K562 (cell line): Measurements from ENCODE around the gene H3-3A. TPM values are rescaled to one million over a fixed set of nuclear protein-coding genes. Genes with fewer than 3 reads are reported as not detected.

Experiments used
- ATAC-seq: fragments of 200-7000 bp; cut with Tn5 transposase; 3 replicates; pipeline ENCODE4 v1.9.1; 2020; ENCODE audit warnings: moderate library complexity
- BruUV-seq: library from RNA; stranded (reverse); fragments of 400-500 nt; replicated peaks from 2 replicates; lab custom pipeline; 2021; lab: Mats Ljungman, UMichigan
- CTCF ChIA-PET: fragments of 300-600 bp; formaldehyde crosslinking; extraction: SDS; loops from one replicate; lab custom pipeline; 2021; ENCODE audit warnings: low intra/inter-chr PET ratio; lab: Yijun Ruan, JAX
- POLR2A ChIA-PET: fragments of 300-600, 350-650 bp; sonication (Branson Sonifier 250); formaldehyde crosslinking; extraction: SDS; loops from one replicate; lab custom pipeline; 2021; ENCODE audit warnings: antibody characterized with exemption, inconsistent platforms; lab: Yijun Ruan, JAX
- DNase-seq, 4 experiments: peaks; one replicate each; pipeline versions ENCODE4 v3.0.0 to v3.0.0-alpha.2; 2011 to 2018; ENCODE audit warnings: low spot score in 3 of 4, mixed read lengths in 3 of 4; ENCODE audit errors: extremely low read depth in 1 of 4
- FAIRE-seq: peaks from 2 replicates; lab custom pipeline; 2011; peaks lifted over from hg19 to GRCh38; lab: Jason Lieb, UNC
- H2AFZ ChIP-seq: 2 replicates; pipeline ENCODE4 v1.6.0; 2011; ENCODE audit warnings: low read depth, low read length, control low read depth, inconsistent platforms
- H3K27ac ChIP-seq: fragments of 200-600 bp; 3 replicates; pipeline ENCODE4 v1.8.0; 2011; ENCODE audit warnings: low read depth, mild to moderate bottlenecking, control low read depth, inconsistent platforms, low read length, moderate library complexity, mixed read lengths; ENCODE audit errors: extremely low read depth
- H3K27me3 ChIP-seq, 2 experiments: fragments of 300-600 bp in 1 of 2; 2 replicates in 1 of 2; 3 replicates in 1 of 2; pipeline versions ENCODE4 v1.6.0 to v1.8.0; 2011; ENCODE audit warnings: inconsistent platforms in 2 of 2, low read length in 2 of 2, mild to moderate bottlenecking in 1 of 2, mixed read lengths in 1 of 2, moderate library complexity in 1 of 2; ENCODE audit not compliant: control insufficient read depth in 2 of 2, insufficient read depth in 2 of 2
- H3K36me3 ChIP-seq: fragments of 300-600 bp; 3 replicates; pipeline ENCODE4 v1.8.0; 2011; ENCODE audit warnings: mild to moderate bottlenecking, low read length, inconsistent platforms; ENCODE audit not compliant: control insufficient read depth, insufficient read depth
- H3K4me1 ChIP-seq, 2 experiments: fragments of 200-600 bp in 1 of 2; replicated peaks in 1 of 2; 2 replicates in 1 of 2; 3 replicates in 1 of 2; pipeline versions ENCODE4 v1.5.1 to v1.8.0; 2011; ENCODE audit warnings: inconsistent platforms in 2 of 2, low read length in 2 of 2, mild to moderate bottlenecking in 1 of 2, mixed read lengths in 1 of 2, moderate library complexity in 1 of 2; ENCODE audit not compliant: control insufficient read depth in 2 of 2, insufficient read depth in 2 of 2
- H3K4me2 ChIP-seq: 2 replicates; pipeline ENCODE4 v1.6.1; 2011; ENCODE audit warnings: low read length, control low read depth, inconsistent platforms, mixed read lengths; ENCODE audit not compliant: insufficient read depth
- H3K4me3 ChIP-seq: fragments of 200-600 bp; sonication (generic), shearing (Covaris generic); 2 replicates; pipeline ENCODE4 v1.5.1; 2016; ENCODE audit warnings: control low read depth, inconsistent platforms
- H3K79me2 ChIP-seq: fragments of 200-600 bp; 3 replicates; pipeline ENCODE4 v1.8.0; 2011; ENCODE audit warnings: low read length, inconsistent platforms; ENCODE audit not compliant: control insufficient read depth, insufficient read depth
- H3K9ac ChIP-seq, 2 experiments: 2 replicates each; pipeline versions ENCODE4 v1.6.0 to v1.6.1; 2011; ENCODE audit warnings: low read depth in 2 of 2, low read length in 2 of 2, control low read depth in 1 of 2, inconsistent platforms in 1 of 2, mild to moderate bottlenecking in 1 of 2, mixed read lengths in 1 of 2; ENCODE audit not compliant: insufficient read depth in 1 of 2
- H3K9me1 ChIP-seq: one replicate; pipeline ENCODE4 v1.6.0; 2011; ENCODE audit warnings: inconsistent platforms, mild to moderate bottlenecking, low read length, moderate library complexity; ENCODE audit not compliant: control insufficient read depth, insufficient read depth
- H3K9me3 ChIP-seq: replicated peaks from 2 replicates; pipeline ENCODE4 v1.5.1; 2011; ENCODE audit warnings: low read depth, low read length, inconsistent platforms; ENCODE audit not compliant: control insufficient read depth, insufficient read depth
- H4K20me1 ChIP-seq: replicated peaks from 2 replicates; pipeline ENCODE4 v1.6.1; 2011; ENCODE audit warnings: low read length, inconsistent platforms, mixed read lengths; ENCODE audit not compliant: control insufficient read depth, insufficient read depth
- ARID1B ChIP-seq: fragments of 450-650 bp; IDR thresholded peaks from 2 replicates; pipeline ENCODE4 v1.6.1; 2016; ENCODE audit warnings: antibody characterized with exemption, mild to moderate bottlenecking, inconsistent platforms
- COPS2 ChIP-seq: fragments of 450-650 bp; conservative IDR thresholded peaks from 2 replicates; pipeline ENCODE4 v1.6.1; 2016; ENCODE audit warnings: mild to moderate bottlenecking, moderate library complexity
- CSDE1 ChIP-seq, 2 experiments: fragments of 450-650 bp; IDR thresholded peaks; 2 replicates each; pipeline ENCODE4 v1.6.1; 2016; ENCODE audit warnings: mild to moderate bottlenecking in 1 of 2
- DNMT1 ChIP-seq: fragments of 450-650 bp; IDR thresholded peaks from 2 replicates; pipeline ENCODE4 v1.6.1; 2016; ENCODE audit warnings: antibody characterized with exemption, mild to moderate bottlenecking
- ESRRA ChIP-seq: fragments of 450-650 bp; IDR thresholded peaks from 2 replicates; pipeline ENCODE4 v1.6.1; 2014; ENCODE audit warnings: low read depth, mild to moderate bottlenecking, moderate library complexity, borderline replicate concordance
- FOXA3 ChIP-seq, 2 experiments: fragments of 450-650 bp in 1 of 2; sonication (generic) in 1 of 2; formaldehyde crosslinking; IDR thresholded peaks in 1 of 2; conservative IDR thresholded peaks in 1 of 2; 2 replicates each; pipeline versions ENCODE4 v1.4.0 to v1.8.0; 2020 to 2022; ENCODE audit warnings: mild to moderate bottlenecking in 2 of 2, missing genetic modification reagents in 1 of 2
- GTF2A2 ChIP-seq: IDR thresholded peaks from 2 replicates; pipeline ENCODE4 v1.6.1; 2016; ENCODE audit warnings: mild to moderate bottlenecking, missing genetic modification characterization, missing compliant biosample characterization
- MLLT1 ChIP-seq, 2 experiments: fragments of 450-650 bp; IDR thresholded peaks; 2 replicates each; pipeline ENCODE4 v1.6.1; 2016
- NFE2L1 ChIP-seq: fragments of 450-650 bp; IDR thresholded peaks from 2 replicates; pipeline ENCODE4 v1.6.1; 2016; ENCODE audit warnings: missing genetic modification characterization, low read depth, mild to moderate bottlenecking, missing compliant biosample characterization, moderate library complexity, borderline replicate concordance
- NR4A1 ChIP-seq, 2 experiments: fragments of 250-450 bp in 1 of 2; fragments of 450-650 bp in 1 of 2; sonication (Bioruptor Pico) in 1 of 2; IDR thresholded peaks; 2 replicates each; pipeline versions ENCODE4 v1.4.0 to v1.6.1; 2016 to 2020; ENCODE audit warnings: mild to moderate bottlenecking in 2 of 2, missing compliant biosample characterization in 1 of 2, missing genetic modification characterization in 1 of 2, moderate library complexity in 1 of 2
- TAF7 ChIP-seq: fragments of 450-650 bp; IDR thresholded peaks from 2 replicates; pipeline ENCODE4 v1.6.1; 2016; ENCODE audit warnings: missing genetic modification characterization, missing compliant biosample characterization
- ZNF41 ChIP-seq: fragments of 250-450 bp; sonication (Bioruptor Pico); conservative IDR thresholded peaks from 2 replicates; pipeline ENCODE4 v1.4.0; 2020; ENCODE audit warnings: mild to moderate bottlenecking
- WGBS: fragments of 100-300 bp; shearing (Covaris generic); methylation state at CpG from one replicate; pipeline ENCODE4 v1.1.6; 2016; ENCODE audit warnings: low coverage, mixed read lengths; ENCODE audit not compliant: insufficient coverage; ENCODE audit errors: missing lambda C conversion rate; 5-methylcytosine and 5-hydroxymethylcytosine counted together
- in situ Hi-C: fragments of 300-500 bp; cut with MboI; formaldehyde crosslinking; loops from 4 replicates; pipeline ENCODE4 v1.15.0; 2018; ENCODE audit warnings: inconsistent platforms, mixed read lengths
- intact Hi-C: fragments of 100-400 bp; cut with micrococcal nuclease; formaldehyde crosslinking; loops from 2 replicates; pipeline ENCODE4 v1.14.2; 2022
- polyA plus RNA-seq, 8 experiments: library from polyadenylated mRNA; depleted of rRNA in 4 of 8; stranded (reverse) in 5 of 8; unstranded in 3 of 8; fragments of >200 nt; fragmentation: Nextera tagmentation in 2 of 8; fragmentation: Illumina TruSeq in 1 of 8; extraction: Ambion mirVana in 2 of 8; extraction: Trizol in 1 of 8; gene quantifications; 2 replicates each; pipeline versions ENCODE4 v1.2.1 to v1.2.3, GENCODE V29; 2011 to 2014; ENCODE audit warnings: inconsistent platforms in 1 of 8, missing spikeins in 1 of 8
- total RNA-seq, 7 experiments: library from RNA; depleted of rRNA in 6 of 7; stranded (reverse); fragments of >200 nt in 6 of 7; fragmentation: Illumina TruSeq in 2 of 7; extraction: Trizol in 2 of 7; gene quantifications; 2 replicates each; pipeline versions ENCODE4 v1.2.1 to v1.2.3, GENCODE V29; 2011 to 2021; ENCODE audit warnings: low replicate concordance in 1 of 7
- TF ChIP-seq, protein P1 (sequence below): fragments of 250-450 bp; sonication (Bioruptor Pico); IDR thresholded peaks from 2 replicates; pipeline ENCODE4 v1.4.0; 2020; ENCODE audit warnings: mild to moderate bottlenecking

H3-3A gene
- total and polyA plus RNA-seq, 9 of the 15 experiments (the other 6 are each of a cell fraction or from before 2014, with no cell fraction given) = 426 to 1,083 (median 591) TPM

DNA sequence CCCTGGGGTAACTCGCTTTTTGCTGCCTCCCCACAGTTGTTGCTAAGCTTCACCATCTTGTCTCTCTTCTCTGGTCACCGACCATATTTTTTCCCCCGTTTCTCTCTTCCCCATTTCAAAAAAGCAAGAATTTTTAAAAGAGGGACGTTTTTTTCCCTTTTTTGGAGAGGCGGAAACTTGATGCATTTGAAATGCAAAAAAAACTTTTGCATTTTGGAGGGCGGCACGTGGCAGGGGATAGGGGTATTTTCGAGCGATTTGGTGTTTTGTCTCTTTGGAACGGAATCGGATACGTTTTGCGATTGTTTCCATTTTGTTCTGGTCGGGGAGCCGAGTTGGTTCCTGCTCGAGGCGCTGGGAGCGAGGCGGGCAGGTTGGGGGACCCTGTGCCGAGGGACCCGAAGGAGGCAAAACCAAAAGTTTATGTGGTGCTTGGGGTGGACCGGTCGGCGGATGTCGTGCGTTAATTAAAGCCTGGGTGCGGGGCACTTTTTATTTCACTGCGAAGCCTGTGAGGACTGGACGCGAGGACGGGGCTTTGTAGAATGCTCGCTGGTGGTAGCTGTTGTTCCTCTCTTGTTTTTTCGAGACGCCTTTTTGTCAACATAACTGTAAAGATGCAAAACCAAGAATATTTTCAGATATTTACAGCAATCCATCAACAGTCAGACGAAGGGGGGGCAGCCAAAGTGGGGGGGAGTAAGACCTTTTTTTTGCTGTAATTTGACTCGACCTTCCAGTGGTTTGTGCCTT is 884 bp downstream of the H3-3A start (continued):
- TF ChIP-seq MLLT1 (IDR thresholded peaks at IDR 0.05) = peak; percentile 46 to 58; a peak in 2 of 4 replicates

DNA sequence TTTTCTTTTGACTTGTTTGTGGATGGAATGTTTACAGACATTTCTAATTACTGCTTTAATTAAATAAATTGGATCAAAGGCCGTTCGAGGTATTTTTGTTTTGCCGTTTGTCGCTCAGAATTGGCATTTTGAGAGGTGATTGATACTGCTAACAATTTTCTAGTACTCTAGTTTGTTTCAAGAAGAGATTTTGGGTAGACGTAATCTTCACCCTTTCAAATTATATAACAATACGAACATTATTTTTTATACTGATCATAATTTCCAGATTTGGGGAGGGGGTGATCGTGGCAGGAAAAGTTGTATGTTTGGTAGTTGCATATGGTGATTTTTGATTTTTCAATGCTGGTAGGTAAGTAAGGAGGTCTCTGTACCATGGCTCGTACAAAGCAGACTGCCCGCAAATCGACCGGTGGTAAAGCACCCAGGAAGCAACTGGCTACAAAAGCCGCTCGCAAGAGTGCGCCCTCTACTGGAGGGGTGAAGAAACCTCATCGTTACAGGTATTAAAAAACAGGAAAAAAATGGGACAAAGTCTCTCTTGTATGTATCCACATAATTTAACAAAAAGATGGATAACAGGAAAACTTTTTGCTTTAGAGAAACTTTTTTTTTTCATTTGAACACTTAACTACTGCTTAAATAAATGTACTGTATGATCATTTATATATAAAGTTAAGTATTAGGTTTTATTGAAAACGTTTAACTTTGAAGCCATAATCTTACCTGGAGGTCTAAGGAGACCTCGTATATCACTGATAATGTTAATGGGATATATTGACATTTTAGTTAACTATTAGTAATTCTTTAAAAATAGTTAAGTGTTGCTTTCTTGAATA is 1.7 kb downstream of the H3-3A start:
- Histone ChIP-seq H3K9me3 (no peaks in the 10 kb centered on the region; the same call in 1 of the 2 replicates), H3K27ac (peak overlapping the region; percentile 97), H3K4me2 (peak overlapping the region; percentile 83), H4K20me1 (peaks cover 50% of the 10 kb centered on the region), H3K79me2 (peaks cover 77% of the 10 kb centered on the region), H3K4me3 (peak overlapping the region; percentile 94), H3K27me3 (no peaks in the 10 kb centered on the region), H3K4me1 (peaks cover 7 to 24% of the 10 kb centered on the region in 2 experiments), H2AFZ (no peak overlapping the region), H3K9me1 (peaks cover 8% of the 10 kb centered on the region), H3K9ac (peak overlapping the region; percentile 94 to 99), H3K36me3 (peaks cover 48% of the 10 kb centered on the region)
- no peak for DNase-seq
- ATAC-seq = peak; percentile 27
- BruUV-seq = no TSS peak
- in situ Hi-C loops = no loop called here
- ChIA-PET CTCF (interaction anchor here (0.7 to 3.3 kb wide), 13 partner anchors 46 to 590 kb away, joined by 3 to 56 read pairs (median 4); partner anchors contain the start of gene SDE2), POLR2A (interaction anchor here (0.6 to 3.9 kb wide), 30 partner anchors 9 to 581 kb away, joined by 3 to 100 read pairs (median 4); partner anchors contain the start of gene SDE2)
- 0% methylated on average over 14 of the region's 17 CpGs for WGBS
- intact Hi-C loops = loop anchor here (1.0 to 5.0 kb wide), 6 partner anchors 47 to 252 kb away; partner anchors contain the start of genes EPHX1 and SDE2
- FAIRE-seq = no peak
- TF ChIP-seq TAF7 (tag) = 0 out of 2 replicates have a peak, but pooled peaks have one; percentile 48
- no peak for TF ChIP-seq DNMT1
- TF ChIP-seq ESRRA = peak; percentile 40; the same call in 1 of the 2 replicates
- no peak for TF ChIP-seq COPS2
- no peak for TF ChIP-seq FOXA3 (CRISPR knock-in tag; conservative IDR thresholded peaks at IDR 0.05 in 1 of 2, IDR thresholded peaks at IDR 0.05 in 1 of 2)
- TF ChIP-seq CSDE1 (IDR thresholded peaks at IDR 0.05) = no peak; a peak in 1 of 4 replicates
- TF ChIP-seq GTF2A2 (tag) = no peak
- no peak for TF ChIP-seq NFE2L1
- TF ChIP-seq, protein P1, sequence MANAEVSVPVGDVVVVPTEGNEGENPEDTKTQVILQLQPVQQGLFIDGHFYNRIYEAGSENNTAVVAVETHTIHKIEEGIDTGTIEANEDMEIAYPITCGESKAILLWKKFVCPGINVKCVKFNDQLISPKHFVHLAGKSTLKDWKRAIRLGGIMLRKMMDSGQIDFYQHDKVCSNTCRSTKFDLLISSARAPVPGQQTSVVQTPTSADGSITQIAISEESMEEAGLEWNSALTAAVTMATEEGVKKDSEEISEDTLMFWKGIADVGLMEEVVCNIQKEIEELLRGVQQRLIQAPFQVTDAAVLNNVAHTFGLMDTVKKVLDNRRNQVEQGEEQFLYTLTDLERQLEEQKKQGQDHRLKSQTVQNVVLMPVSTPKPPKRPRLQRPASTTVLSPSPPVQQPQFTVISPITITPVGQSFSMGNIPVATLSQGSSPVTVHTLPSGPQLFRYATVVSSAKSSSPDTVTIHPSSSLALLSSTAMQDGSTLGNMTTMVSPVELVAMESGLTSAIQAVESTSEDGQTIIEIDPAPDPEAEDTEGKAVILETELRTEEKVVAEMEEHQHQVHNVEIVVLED (CRISPR knock-in tag) = no peak
- TF ChIP-seq ZNF41 = no peak; the same call in 1 of the 2 replicates
- TF ChIP-seq NR4A1 (CRISPR knock-in tag; IDR thresholded peaks at IDR 0.05) = no peak
- no peak for TF ChIP-seq NR4A1 (tag; IDR thresholded peaks at IDR 0.05)
- TF ChIP-seq ARID1B = no peak; the same call in 1 of the 2 replicates
